Chondrocyte (in vitro differentiated cells): ENCODE data around the gene KIF1C. TPM values are rescaled to one million over a fixed set of nuclear protein-coding genes. Genes with fewer than 3 reads are reported as not detected.
A peak's percentile ranks its signal among the peaks of the same experiment; 100 is the strongest.

Source experiments
- DNase-seq: peaks from one replicate; pipeline ENCODE4 v3.0.0; 2021; ENCODE audit warnings: mixed read lengths, low spot score
- H3K27ac Mint-ChIP-seq: one replicate; pipeline ENCODE4 v1.8.0; 2021; ENCODE audit warnings: mild to moderate bottlenecking, moderate library complexity, mixed read lengths; ENCODE audit not compliant: unreplicated experiment
- H3K27me3 Mint-ChIP-seq: 2 replicates; pipeline ENCODE4 v1.8.0; 2021; ENCODE audit warnings: low read depth, mixed read lengths
- H3K36me3 Mint-ChIP-seq: 2 replicates; pipeline ENCODE4 v1.8.0; 2021; ENCODE audit warnings: low read depth, mixed read lengths
- H3K4me1 Mint-ChIP-seq: 2 replicates; pipeline ENCODE4 v1.8.0; 2021; ENCODE audit warnings: low read depth, mild to moderate bottlenecking, mixed read lengths
- H3K4me3 Mint-ChIP-seq: one replicate; pipeline ENCODE4 v1.8.0; 2021; ENCODE audit warnings: mild to moderate bottlenecking, moderate library complexity, mixed read lengths; ENCODE audit not compliant: unreplicated experiment
- H3K9me3 Mint-ChIP-seq: 2 replicates; pipeline ENCODE4 v1.8.0; 2021; ENCODE audit warnings: low read depth, mixed read lengths
- total RNA-seq: library from RNA; stranded (reverse); gene quantifications from 3 replicates; pipeline ENCODE4 v1.2.1, GENCODE V29; 2021
- TF ChIP-seq, protein P1 (sequence below): fragments of 200-600 bp; sonication (generic); IDR thresholded peaks from 2 replicates; pipeline ENCODE4 v1.5.0; 2021; ENCODE audit warnings: antibody characterized with exemption, mild to moderate bottlenecking, moderate library complexity

The KIF1C gene
- total RNA-seq, 1 donor from 2014 or later = 174 TPM

GRCh38 chr17:5031365-5032082 is 33.8 kb downstream of the KIF1C start:
- peaks cover 10% of the 10 kb centered on the region for H3K4me1 Mint-ChIP-seq
- H3K9me3 Mint-ChIP-seq = no peaks in the 10 kb centered on the region
- no peak for DNase-seq
- TF ChIP-seq, protein P1, sequence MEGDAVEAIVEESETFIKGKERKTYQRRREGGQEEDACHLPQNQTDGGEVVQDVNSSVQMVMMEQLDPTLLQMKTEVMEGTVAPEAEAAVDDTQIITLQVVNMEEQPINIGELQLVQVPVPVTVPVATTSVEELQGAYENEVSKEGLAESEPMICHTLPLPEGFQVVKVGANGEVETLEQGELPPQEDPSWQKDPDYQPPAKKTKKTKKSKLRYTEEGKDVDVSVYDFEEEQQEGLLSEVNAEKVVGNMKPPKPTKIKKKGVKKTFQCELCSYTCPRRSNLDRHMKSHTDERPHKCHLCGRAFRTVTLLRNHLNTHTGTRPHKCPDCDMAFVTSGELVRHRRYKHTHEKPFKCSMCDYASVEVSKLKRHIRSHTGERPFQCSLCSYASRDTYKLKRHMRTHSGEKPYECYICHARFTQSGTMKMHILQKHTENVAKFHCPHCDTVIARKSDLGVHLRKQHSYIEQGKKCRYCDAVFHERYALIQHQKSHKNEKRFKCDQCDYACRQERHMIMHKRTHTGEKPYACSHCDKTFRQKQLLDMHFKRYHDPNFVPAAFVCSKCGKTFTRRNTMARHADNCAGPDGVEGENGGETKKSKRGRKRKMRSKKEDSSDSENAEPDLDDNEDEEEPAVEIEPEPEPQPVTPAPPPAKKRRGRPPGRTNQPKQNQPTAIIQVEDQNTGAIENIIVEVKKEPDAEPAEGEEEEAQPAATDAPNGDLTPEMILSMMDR = peak; percentile 83
- H3K27me3 Mint-ChIP-seq = peaks cover 5% of the 10 kb centered on the region
- H3K27ac Mint-ChIP-seq = peak overlapping the region; percentile 75
- peak overlapping the region; percentile 72 for H3K4me3 Mint-ChIP-seq
- no peaks in the 10 kb centered on the region for H3K36me3 Mint-ChIP-seq

DNA sequence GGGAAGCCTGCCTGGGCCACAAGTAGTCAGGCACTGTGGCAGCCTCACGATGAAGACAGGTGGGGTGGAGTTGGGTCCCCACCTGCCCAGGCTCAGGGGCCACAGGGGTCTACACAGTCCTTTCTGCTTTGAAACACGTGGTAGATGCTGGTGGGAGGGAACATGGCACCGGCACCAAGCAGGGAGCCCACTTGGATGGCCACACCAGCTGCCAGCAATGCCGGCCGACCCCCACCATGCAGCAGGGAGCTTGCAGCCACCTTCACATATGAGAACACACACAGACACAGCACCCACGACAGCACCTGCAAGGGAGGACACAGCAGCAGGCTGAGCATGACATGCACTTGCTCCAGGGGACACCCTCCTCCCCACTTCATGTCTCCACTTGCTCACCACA is 35.1 kb downstream of the KIF1C start:
- peaks cover 5% of the 10 kb centered on the region for H3K27me3 Mint-ChIP-seq

DNA sequence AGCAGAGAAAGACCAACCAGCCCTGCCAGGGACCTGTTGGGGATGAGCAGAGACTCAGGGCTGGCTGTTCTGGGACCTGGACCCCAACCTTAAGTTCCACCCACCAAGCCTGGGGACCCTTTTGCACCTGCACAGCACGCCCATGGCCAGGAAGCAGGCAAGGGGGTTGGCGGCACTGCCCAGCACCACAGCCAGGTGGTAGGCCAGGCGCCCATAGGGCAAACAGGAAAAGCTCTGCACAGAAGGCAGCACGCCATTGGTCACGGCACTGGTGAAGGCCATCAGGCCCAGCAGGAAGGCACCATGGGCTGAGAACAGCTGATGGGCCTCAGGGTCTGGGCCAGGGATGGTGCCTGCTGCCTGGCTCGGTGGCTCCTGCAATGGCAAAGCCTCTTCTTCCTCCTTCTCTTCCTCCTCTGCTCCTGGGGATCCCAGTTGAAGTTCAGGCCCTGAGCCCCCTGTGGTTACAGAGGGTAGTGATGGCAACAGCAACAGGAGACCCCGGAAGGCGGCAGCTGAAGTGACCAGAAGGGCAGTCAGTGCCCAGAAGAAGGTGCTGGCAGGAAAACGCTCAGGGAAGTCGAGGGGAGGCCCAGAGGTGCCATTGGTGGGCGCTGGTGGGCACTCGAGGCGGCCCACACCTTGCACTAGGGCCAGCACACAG is 35.7 kb downstream of the KIF1C start:
- Mint-ChIP-seq H3K9me3 (no peaks in the 10 kb centered on the region), H3K27me3 (peaks cover 5% of the 10 kb centered on the region)

More for the DNA sequence above, 35.1 kb downstream of the KIF1C start:
- Mint-ChIP-seq H3K27ac (no peak overlapping the region), H3K4me1 (peaks cover 10% of the 10 kb centered on the region), H3K36me3 (no peaks in the 10 kb centered on the region), H3K4me3 (no peak overlapping the region), H3K9me3 (no peaks in the 10 kb centered on the region)
- TF ChIP-seq, protein P1 = no peak
- no peak for DNase-seq

DNA sequence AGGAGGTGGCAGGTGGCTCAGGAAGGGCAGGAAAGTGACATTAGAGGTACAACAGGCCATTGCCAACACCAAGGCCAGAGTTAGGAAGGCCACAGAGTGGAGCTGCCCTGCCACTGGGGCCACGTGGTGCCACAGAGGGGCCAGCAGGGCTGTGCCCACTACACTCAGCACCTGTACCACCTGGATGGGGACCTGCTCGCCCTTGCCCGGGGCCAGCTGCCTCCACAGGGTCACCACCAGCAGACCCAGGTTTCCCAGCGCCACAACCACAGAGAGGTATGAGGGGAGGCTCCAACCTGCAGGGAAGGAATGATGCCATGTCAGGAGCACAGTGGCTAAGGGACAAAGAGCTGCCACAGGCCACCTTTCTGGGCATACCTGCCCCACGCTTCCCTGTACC is 36.3 kb downstream of the KIF1C start:
- H3K4me1 Mint-ChIP-seq = peaks cover 10% of the 10 kb centered on the region
- no peaks in the 10 kb centered on the region for H3K9me3 Mint-ChIP-seq
- H3K4me3 Mint-ChIP-seq = no peak overlapping the region
- peaks cover 5% of the 10 kb centered on the region for H3K27me3 Mint-ChIP-seq
- no peaks in the 10 kb centered on the region for H3K36me3 Mint-ChIP-seq
- no peak overlapping the region for H3K27ac Mint-ChIP-seq
- no peak for DNase-seq
- TF ChIP-seq, protein P1 = no peak

More for the DNA sequence above, 35.7 kb downstream of the KIF1C start:
- DNase-seq = no peak
- no peak overlapping the region for H3K4me3 Mint-ChIP-seq
- peaks cover 10% of the 10 kb centered on the region for H3K4me1 Mint-ChIP-seq
- H3K36me3 Mint-ChIP-seq = no peaks in the 10 kb centered on the region
- no peak overlapping the region for H3K27ac Mint-ChIP-seq
- TF ChIP-seq, protein P1 = no peak

- H3K4me1 Mint-ChIP-seq = peaks cover 7% of the 10 kb centered on the region
- H3K36me3 Mint-ChIP-seq = no peaks in the 10 kb centered on the region
- no peaks in the 10 kb centered on the region for H3K9me3 Mint-ChIP-seq
- no peak overlapping the region for H3K27ac Mint-ChIP-seq
- H3K27me3 Mint-ChIP-seq = peaks cover 5% of the 10 kb centered on the region
- H3K4me3 Mint-ChIP-seq = no peak overlapping the region
- TF ChIP-seq, protein P1 = no peak
- peak; percentile 90 for DNase-seq
Measured at GRCh38 chr17:5034651-5035050, 36.9 kb downstream of the KIF1C start.
